GM12878 (cell line): ENCODE results near the gene MEX3C. TPM values are rescaled to one million over a fixed set of nuclear protein-coding genes. Genes with fewer than 3 reads are reported as not detected.
A peak's percentile ranks its signal among the peaks of the same experiment; 100 is the strongest.

ENCODE experiments used
- ATAC-seq: fragments of 200-7000 bp; cut with Tn5 transposase; 3 replicates; pipeline ENCODE4 v1.9.1; 2020; ENCODE audit warnings: mild to moderate bottlenecking, moderate library complexity
- BruUV-seq: library from RNA; stranded (reverse); fragments of 400-500 nt; replicated peaks from 2 replicates; lab custom pipeline; 2021; lab: Mats Ljungman, UMichigan
- CTCF ChIA-PET: fragments of 300-600 bp; sonication (Branson Sonifier 250); formaldehyde crosslinking; extraction: SDS; loops from one replicate; lab custom pipeline; 2021; ENCODE audit warnings: inconsistent platforms; lab: Yijun Ruan, JAX
- POLR2A ChIA-PET: fragments of 350-600 bp; formaldehyde crosslinking; extraction: SDS; loops from one replicate; lab custom pipeline; 2021; ENCODE audit warnings: inconsistent platforms; lab: Charles Lee
- RAD21 ChIA-PET: fragments of 300-600 bp; sonication (Branson Sonifier 250); formaldehyde crosslinking; loops from one replicate; lab custom pipeline; 2023; ENCODE audit warnings: antibody characterized with exemption; ENCODE audit not compliant: unreplicated experiment; lab: Charles Lee
- SMC1A ChIA-PET: fragments of 300-600 bp; sonication (Branson Sonifier 250); formaldehyde crosslinking; loops from one replicate; lab custom pipeline; 2023; ENCODE audit not compliant: unreplicated experiment, uncharacterized antibody; lab: Charles Lee
- DNase-seq: peaks from one replicate; pipeline ENCODE4 v3.0.0-alpha.2; 2011; ENCODE audit warnings: low read depth, low spot score
- FAIRE-seq: peaks from 3 replicates; lab custom pipeline; 2011; peaks lifted over from hg19 to GRCh38; lab: Jason Lieb, UNC
- H2AFZ ChIP-seq: 2 replicates; pipeline ENCODE4 v1.6.0; 2011; ENCODE audit warnings: low read depth, low read length, control low read depth; ENCODE audit not compliant: control insufficient read depth
- H3K27ac ChIP-seq: 2 replicates; pipeline ENCODE4 v1.5.1; 2011; ENCODE audit warnings: control low read depth; ENCODE audit not compliant: control insufficient read depth, insufficient read depth
- H3K27me3 ChIP-seq, 2 experiments: replicated peaks in 1 of 2; 2 replicates each; pipeline versions ENCODE4 v1.6.0 to v1.6.1; 2011; ENCODE audit warnings: low read length in 1 of 2; ENCODE audit not compliant: control insufficient read depth in 2 of 2, insufficient read depth in 2 of 2
- H3K36me3 ChIP-seq, 2 experiments: 2 replicates each; pipeline ENCODE4 v1.5.1; 2011; ENCODE audit warnings: low read length in 1 of 2; ENCODE audit not compliant: control insufficient read depth in 2 of 2, insufficient read depth in 2 of 2
- H3K4me1 ChIP-seq: 2 replicates; pipeline ENCODE4 v1.6.1; 2011; ENCODE audit warnings: mild to moderate bottlenecking, low read length, moderate library complexity, mixed read lengths; ENCODE audit not compliant: control insufficient read depth, insufficient read depth
- H3K4me2 ChIP-seq: 2 replicates; pipeline ENCODE4 v1.6.0; 2011; ENCODE audit warnings: control low read depth; ENCODE audit not compliant: control insufficient read depth, insufficient read depth
- H3K4me3 ChIP-seq: fragments of 200-600 bp; sonication (generic); 2 replicates; pipeline ENCODE4 v1.5.1; 2016
- H3K79me2 ChIP-seq: 2 replicates; pipeline ENCODE4 v1.6.0; 2011; ENCODE audit warnings: low read length; ENCODE audit not compliant: control insufficient read depth, insufficient read depth
- H3K9ac ChIP-seq: 2 replicates; pipeline ENCODE4 v1.8.0; 2011; ENCODE audit warnings: low read length, control low read depth, mixed read lengths; ENCODE audit not compliant: control insufficient read depth, insufficient read depth
- H3K9me3 ChIP-seq: replicated peaks from 3 replicates; pipeline ENCODE4 v1.5.1; 2011; ENCODE audit warnings: mild to moderate bottlenecking, low read length; ENCODE audit not compliant: control insufficient read depth, insufficient read depth
- H4K20me1 ChIP-seq: 2 replicates; pipeline ENCODE4 v1.6.0; 2011; ENCODE audit not compliant: control insufficient read depth, insufficient read depth
- CBX3 ChIP-seq: fragments of 200-600 bp; sonication (generic); IDR thresholded peaks from 2 replicates; pipeline ENCODE4 v1.6.1; 2016; ENCODE audit warnings: low read depth, borderline replicate concordance
- IKZF1 ChIP-seq: fragments of 450-650 bp; conservative IDR thresholded peaks from 2 replicates; pipeline ENCODE4 v1.6.1; 2017; ENCODE audit warnings: antibody characterized with exemption, mild to moderate bottlenecking
- NBN ChIP-seq: fragments of 450-650 bp; IDR thresholded peaks from 2 replicates; pipeline ENCODE4 v1.6.1; 2016
- TCF3 ChIP-seq: IDR thresholded peaks from 2 replicates; pipeline ENCODE4 v1.6.1; 2012; ENCODE audit warnings: low read depth, mild to moderate bottlenecking, low read length, borderline replicate concordance; ENCODE audit not compliant: insufficient read depth
- WGBS: methylation state at CpG from one replicate; pipeline ENCODE4 v1.1.6; 2016; ENCODE audit warnings: low lambda C conversion rate; ENCODE audit not compliant: insufficient replicate concordance, insufficient coverage; ENCODE audit errors: missing lambda C conversion rate; 5-methylcytosine and 5-hydroxymethylcytosine counted together
- in situ Hi-C: fragments of 300-500 bp; cut with MboI; formaldehyde crosslinking; loops from 9 replicates; pipeline ENCODE4 v1.14.3; 2018; ENCODE audit warnings: mixed read lengths
- intact Hi-C: fragments of 100-400 bp; cut with micrococcal nuclease; formaldehyde crosslinking; loops from one replicate; pipeline ENCODE4 v1.14.2; 2022; ENCODE audit not compliant: unreplicated experiment
- polyA plus RNA-seq, 11 experiments: library from polyadenylated mRNA; depleted of rRNA in 4 of 11; unstranded in 6 of 11; stranded (reverse) in 5 of 11; fragments of >200 nt; fragmentation: Nextera tagmentation in 4 of 11; fragmentation: Illumina TruSeq in 1 of 11; extraction: Ambion mirVana in 4 of 11; extraction: Trizol in 1 of 11; gene quantifications; 1 replicate in 1 of 11; 2 replicates in 10 of 11; pipeline versions ENCODE4 v1.2.1 to v1.2.3, GENCODE V29; 2011 to 2016; ENCODE audit warnings: inconsistent platforms in 2 of 11, missing spikeins in 2 of 11, low read depth in 1 of 11
- total RNA-seq, 4 experiments: library from RNA; depleted of rRNA in 3 of 4; stranded (reverse); fragments of >200 nt in 3 of 4; fragmentation: Illumina TruSeq in 1 of 4; extraction: Trizol in 1 of 4; gene quantifications; 2 replicates each; pipeline versions ENCODE4 v1.2.1 to v1.2.3, GENCODE V29; 2013 to 2021
- TF ChIP-seq, protein P1 (sequence below): IDR thresholded peaks from 2 replicates; pipeline ENCODE4 v1.6.1; 2012; ENCODE audit warnings: low read length, inconsistent platforms
- TF ChIP-seq, protein P2 (sequence below): fragments of 450-650 bp; formaldehyde crosslinking; IDR thresholded peaks from 2 replicates; pipeline ENCODE4 v1.5.0; 2022; ENCODE audit warnings: mild to moderate bottlenecking, missing genetic modification characterization
- TF ChIP-seq, protein P3 (sequence below): fragments of 450-650 bp; IDR thresholded peaks from 2 replicates; pipeline ENCODE4 v1.6.1; 2017; ENCODE audit warnings: mild to moderate bottlenecking, moderate library complexity
- TF ChIP-seq, protein P4 (sequence below): fragments of 450-650 bp; conservative IDR thresholded peaks from 2 replicates; pipeline ENCODE4 v1.6.1; 2017; ENCODE audit warnings: mild to moderate bottlenecking, moderate library complexity

Gene MEX3C
- total and polyA plus RNA-seq, 10 of the 15 experiments (the other 5 are each of a cell fraction or from before 2014, with no cell fraction given): 6.7 to 48.8 (median 21.3) TPM

DNA sequence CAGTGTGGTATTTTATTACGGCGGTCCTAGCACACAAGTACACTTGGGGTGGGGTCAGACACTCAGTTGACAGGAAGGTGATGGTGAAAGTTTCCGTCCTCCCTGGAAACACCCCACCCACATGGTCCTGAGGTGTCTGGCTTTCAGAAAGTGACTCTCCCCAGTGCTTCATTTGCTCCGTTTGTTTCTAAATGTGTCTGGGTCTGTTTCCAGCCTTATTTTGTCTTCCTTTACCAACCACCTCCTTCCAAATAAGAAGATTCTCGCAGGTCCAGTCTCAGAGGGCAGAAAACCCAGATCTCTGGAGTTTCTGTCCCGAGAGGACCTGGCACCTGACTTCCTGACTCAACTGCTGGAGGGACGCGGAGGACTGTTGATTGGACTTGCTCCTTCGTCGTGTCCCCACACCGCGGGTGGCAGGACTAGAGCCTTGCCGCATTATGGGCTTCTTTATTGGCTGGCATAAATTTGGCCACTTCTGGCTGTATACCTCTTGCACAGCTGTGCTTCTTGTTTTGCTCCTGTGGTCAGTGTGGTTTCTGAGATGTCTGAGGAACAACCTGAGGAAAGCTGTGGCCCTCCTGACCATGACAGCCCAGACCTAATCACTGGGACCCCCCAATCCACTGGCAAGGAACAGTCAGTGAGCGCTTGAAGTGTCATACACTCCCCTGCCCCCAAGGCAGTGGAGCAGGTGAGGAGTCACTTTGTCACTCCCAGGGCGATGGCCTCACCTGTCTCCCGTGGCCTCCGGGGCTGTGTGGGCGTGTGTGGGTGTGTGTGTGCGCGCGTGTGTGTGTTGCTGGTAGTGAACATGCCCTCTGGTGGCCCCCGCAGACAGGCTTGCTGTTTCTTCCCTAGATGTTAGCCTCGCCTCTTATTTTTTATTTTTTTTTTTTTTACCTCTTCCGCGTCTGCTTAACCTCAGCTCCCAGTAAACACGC is 45.6 kb downstream of the MEX3C start:
- no peaks in the 10 kb centered on the region for H4K20me1 ChIP-seq
- peaks cover 35% of the 10 kb centered on the region for H3K4me1 ChIP-seq
- SMC1A ChIA-PET: interaction anchor here (0.6 to 5.1 kb wide), 9 partner anchors 19 to 622 kb away, joined by 3 to 60 read pairs (median 4); partner anchors contain the start of gene MEX3C
- peak overlapping the region; percentile 49 for H3K27ac ChIP-seq
- H3K9me3 ChIP-seq: peaks cover 3% of the 10 kb centered on the region; the same call in 2 of the 3 replicates
- peak overlapping the region; percentile 35 for H3K4me3 ChIP-seq
- H3K36me3 ChIP-seq: no peaks in the 10 kb centered on the region
- H3K79me2 ChIP-seq: no peaks in the 10 kb centered on the region
- H3K9ac ChIP-seq: peak overlapping the region; percentile 43
- ATAC-seq: peak; percentile 51
- 8% methylated on average over 25 of the region's 26 CpGs for WGBS
- RAD21 ChIA-PET: interaction anchor here (0.6 to 3.8 kb wide), 6 partner anchors 16 to 583 kb away, joined by 3 to 31 read pairs (median 6); partner anchors contain the start of gene MEX3C
- DNase-seq: no peak
- intact Hi-C loops: loop anchor here (2.0 kb wide), 1 partner anchor 45 kb away; the partner anchor contains the start of gene MEX3C
- H3K27me3 ChIP-seq: no peaks in the 10 kb centered on the region
- in situ Hi-C loops: loop anchor here (10.0 kb wide), 1 partner anchor 583 kb away; no protein-coding TSS in a partner anchor
- TSS peak; percentile 90 for BruUV-seq
- POLR2A ChIA-PET: interaction anchor here (0.6 to 1.0 kb wide), 2 partner anchors 41 to 45 kb away, joined by 4 to 9 read pairs; no protein-coding TSS in a partner anchor
- peak overlapping the region; percentile 90 for H3K4me2 ChIP-seq
- H2AFZ ChIP-seq: peak overlapping the region; percentile 62
- CTCF ChIA-PET: interaction anchor here (0.6 to 1.1 kb wide), 4 partner anchors 19 to 51 kb away, joined by 3 to 4 read pairs (median 3); no protein-coding TSS in a partner anchor
- peak; percentile 65 for FAIRE-seq
- TF ChIP-seq, protein P1, sequence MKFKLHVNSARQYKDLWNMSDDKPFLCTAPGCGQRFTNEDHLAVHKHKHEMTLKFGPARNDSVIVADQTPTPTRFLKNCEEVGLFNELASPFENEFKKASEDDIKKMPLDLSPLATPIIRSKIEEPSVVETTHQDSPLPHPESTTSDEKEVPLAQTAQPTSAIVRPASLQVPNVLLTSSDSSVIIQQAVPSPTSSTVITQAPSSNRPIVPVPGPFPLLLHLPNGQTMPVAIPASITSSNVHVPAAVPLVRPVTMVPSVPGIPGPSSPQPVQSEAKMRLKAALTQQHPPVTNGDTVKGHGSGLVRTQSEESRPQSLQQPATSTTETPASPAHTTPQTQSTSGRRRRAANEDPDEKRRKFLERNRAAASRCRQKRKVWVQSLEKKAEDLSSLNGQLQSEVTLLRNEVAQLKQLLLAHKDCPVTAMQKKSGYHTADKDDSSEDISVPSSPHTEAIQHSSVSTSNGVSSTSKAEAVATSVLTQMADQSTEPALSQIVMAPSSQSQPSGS: no peak
- TF ChIP-seq NBN: peak; percentile 48; the same call in 1 of the 2 replicates
- TF ChIP-seq, protein P2, sequence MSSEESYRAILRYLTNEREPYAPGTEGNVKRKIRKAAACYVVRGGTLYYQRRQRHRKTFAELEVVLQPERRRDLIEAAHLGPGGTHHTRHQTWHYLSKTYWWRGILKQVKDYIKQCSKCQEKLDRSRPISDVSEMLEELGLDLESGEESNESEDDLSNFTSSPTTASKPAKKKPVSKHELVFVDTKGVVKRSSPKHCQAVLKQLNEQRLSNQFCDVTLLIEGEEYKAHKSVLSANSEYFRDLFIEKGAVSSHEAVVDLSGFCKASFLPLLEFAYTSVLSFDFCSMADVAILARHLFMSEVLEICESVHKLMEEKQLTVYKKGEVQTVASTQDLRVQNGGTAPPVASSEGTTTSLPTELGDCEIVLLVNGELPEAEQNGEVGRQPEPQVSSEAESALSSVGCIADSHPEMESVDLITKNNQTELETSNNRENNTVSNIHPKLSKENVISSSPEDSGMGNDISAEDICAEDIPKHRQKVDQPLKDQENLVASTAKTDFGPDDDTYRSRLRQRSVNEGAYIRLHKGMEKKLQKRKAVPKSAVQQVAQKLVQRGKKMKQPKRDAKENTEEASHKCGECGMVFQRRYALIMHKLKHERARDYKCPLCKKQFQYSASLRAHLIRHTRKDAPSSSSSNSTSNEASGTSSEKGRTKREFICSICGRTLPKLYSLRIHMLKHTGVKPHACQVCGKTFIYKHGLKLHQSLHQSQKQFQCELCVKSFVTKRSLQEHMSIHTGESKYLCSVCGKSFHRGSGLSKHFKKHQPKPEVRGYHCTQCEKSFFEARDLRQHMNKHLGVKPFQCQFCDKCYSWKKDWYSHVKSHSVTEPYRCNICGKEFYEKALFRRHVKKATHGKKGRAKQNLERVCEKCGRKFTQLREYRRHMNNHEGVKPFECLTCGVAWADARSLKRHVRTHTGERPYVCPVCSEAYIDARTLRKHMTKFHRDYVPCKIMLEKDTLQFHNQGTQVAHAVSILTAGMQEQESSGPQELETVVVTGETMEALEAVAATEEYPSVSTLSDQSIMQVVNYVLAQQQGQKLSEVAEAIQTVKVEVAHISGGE (CRISPR knock-in tag): no peak
- no peak for TF ChIP-seq CBX3
- TF ChIP-seq, protein P3, sequence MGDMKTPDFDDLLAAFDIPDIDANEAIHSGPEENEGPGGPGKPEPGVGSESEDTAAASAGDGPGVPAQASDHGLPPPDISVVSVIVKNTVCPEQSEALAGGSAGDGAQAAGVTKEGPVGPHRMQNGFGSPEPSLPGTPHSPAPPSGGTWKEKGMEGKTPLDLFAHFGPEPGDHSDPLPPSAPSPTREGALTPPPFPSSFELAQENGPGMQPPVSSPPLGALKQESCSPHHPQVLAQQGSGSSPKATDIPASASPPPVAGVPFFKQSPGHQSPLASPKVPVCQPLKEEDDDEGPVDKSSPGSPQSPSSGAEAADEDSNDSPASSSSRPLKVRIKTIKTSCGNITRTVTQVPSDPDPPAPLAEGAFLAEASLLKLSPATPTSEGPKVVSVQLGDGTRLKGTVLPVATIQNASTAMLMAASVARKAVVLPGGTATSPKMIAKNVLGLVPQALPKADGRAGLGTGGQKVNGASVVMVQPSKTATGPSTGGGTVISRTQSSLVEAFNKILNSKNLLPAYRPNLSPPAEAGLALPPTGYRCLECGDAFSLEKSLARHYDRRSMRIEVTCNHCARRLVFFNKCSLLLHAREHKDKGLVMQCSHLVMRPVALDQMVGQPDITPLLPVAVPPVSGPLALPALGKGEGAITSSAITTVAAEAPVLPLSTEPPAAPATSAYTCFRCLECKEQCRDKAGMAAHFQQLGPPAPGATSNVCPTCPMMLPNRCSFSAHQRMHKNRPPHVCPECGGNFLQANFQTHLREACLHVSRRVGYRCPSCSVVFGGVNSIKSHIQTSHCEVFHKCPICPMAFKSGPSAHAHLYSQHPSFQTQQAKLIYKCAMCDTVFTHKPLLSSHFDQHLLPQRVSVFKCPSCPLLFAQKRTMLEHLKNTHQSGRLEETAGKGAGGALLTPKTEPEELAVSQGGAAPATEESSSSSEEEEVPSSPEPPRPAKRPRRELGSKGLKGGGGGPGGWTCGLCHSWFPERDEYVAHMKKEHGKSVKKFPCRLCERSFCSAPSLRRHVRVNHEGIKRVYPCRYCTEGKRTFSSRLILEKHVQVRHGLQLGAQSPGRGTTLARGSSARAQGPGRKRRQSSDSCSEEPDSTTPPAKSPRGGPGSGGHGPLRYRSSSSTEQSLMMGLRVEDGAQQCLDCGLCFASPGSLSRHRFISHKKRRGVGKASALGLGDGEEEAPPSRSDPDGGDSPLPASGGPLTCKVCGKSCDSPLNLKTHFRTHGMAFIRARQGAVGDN: 0 out of 2 replicates have a peak, but pooled peaks have one; percentile 20
- TF ChIP-seq IKZF1: peak; percentile 66
- TF ChIP-seq TCF3: 0 out of 2 replicates have a peak, but pooled peaks have one; percentile 11
- TF ChIP-seq, protein P4, sequence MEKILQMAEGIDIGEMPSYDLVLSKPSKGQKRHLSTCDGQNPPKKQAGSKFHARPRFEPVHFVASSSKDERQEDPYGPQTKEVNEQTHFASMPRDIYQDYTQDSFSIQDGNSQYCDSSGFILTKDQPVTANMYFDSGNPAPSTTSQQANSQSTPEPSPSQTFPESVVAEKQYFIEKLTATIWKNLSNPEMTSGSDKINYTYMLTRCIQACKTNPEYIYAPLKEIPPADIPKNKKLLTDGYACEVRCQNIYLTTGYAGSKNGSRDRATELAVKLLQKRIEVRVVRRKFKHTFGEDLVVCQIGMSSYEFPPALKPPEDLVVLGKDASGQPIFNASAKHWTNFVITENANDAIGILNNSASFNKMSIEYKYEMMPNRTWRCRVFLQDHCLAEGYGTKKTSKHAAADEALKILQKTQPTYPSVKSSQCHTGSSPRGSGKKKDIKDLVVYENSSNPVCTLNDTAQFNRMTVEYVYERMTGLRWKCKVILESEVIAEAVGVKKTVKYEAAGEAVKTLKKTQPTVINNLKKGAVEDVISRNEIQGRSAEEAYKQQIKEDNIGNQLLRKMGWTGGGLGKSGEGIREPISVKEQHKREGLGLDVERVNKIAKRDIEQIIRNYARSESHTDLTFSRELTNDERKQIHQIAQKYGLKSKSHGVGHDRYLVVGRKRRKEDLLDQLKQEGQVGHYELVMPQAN: 0 out of 2 replicates have a peak, but pooled peaks have one; percentile 36
